Naive thymus-derived CD4-positive, alpha-beta T cell (primary cell): Measurements from ENCODE around the gene MOSPD3. TPM values are rescaled to one million over a fixed set of nuclear protein-coding genes. Genes with fewer than 3 reads are reported as not detected.

ENCODE experiments used
- ATAC-seq: fragments of 150-1000 bp; cut with Tn5 transposase; 2 replicates; pipeline ENCODE4 v1.10.0; 2021; ENCODE audit warnings: mild to moderate bottlenecking, moderate library complexity
- CTCF ChIA-PET: fragments of 350-600 bp; sonication (Branson Sonifier 250); formaldehyde crosslinking; loops from one replicate; lab custom pipeline; 2021; ENCODE audit warnings: antibody characterized with exemption; lab: Charles Lee
- POLR2A ChIA-PET: fragments of 350-600 bp; sonication (Branson Sonifier 250); formaldehyde crosslinking; loops from one replicate; lab custom pipeline; 2021; ENCODE audit warnings: antibody characterized with exemption, inconsistent platforms; lab: Charles Lee
- DNase-seq, 9 donors: peaks; one replicate each; pipeline versions ENCODE4 v3.0.0 to v3.0.0-alpha.2; 2020 to 2022; ENCODE audit warnings: mixed read lengths in 1 of 9
- H3K27ac ChIP-seq: one replicate; pipeline ENCODE4 v1.7.0; 2013; ENCODE audit warnings: mild to moderate bottlenecking, low read depth, low read length, moderate library complexity
- H3K27me3 ChIP-seq, 2 donors: one replicate each; pipeline ENCODE4 v1.7.0; 2013; ENCODE audit warnings: low read length in 2 of 2, mild to moderate bottlenecking in 2 of 2, moderate library complexity in 2 of 2; ENCODE audit not compliant: control insufficient read depth in 2 of 2, insufficient read depth in 2 of 2
- H3K36me3 ChIP-seq, 3 experiments: 1 replicate in 2 of 3; 2 replicates in 1 of 3; pipeline ENCODE4 v1.7.0; 2013; ENCODE audit warnings: low read length in 3 of 3, mild to moderate bottlenecking in 3 of 3, moderate library complexity in 1 of 3; ENCODE audit not compliant: insufficient read depth in 3 of 3, control insufficient read depth in 2 of 3
- H3K4me1 ChIP-seq, 2 donors: one replicate each; pipeline ENCODE4 v1.7.0; 2013; ENCODE audit warnings: low read length in 2 of 2, mild to moderate bottlenecking in 2 of 2, moderate library complexity in 1 of 2; ENCODE audit not compliant: control insufficient read depth in 2 of 2, insufficient read depth in 2 of 2
- H3K4me3 ChIP-seq: 2 replicates; pipeline ENCODE4 v1.7.0; 2013; ENCODE audit warnings: mild to moderate bottlenecking, low read length
- H3K9me3 ChIP-seq, 3 experiments: 1 replicate in 2 of 3; 2 replicates in 1 of 3; pipeline ENCODE4 v1.7.0; 2013; ENCODE audit warnings: low read length in 3 of 3; ENCODE audit not compliant: control insufficient read depth in 2 of 3
- H3K27ac Mint-ChIP-seq, 9 donors: one replicate each; pipeline ENCODE4 v1.8.0; 2020 to 2022; ENCODE audit warnings: mixed read lengths in 9 of 9, mild to moderate bottlenecking in 8 of 9, moderate library complexity in 5 of 9, inconsistent platforms in 2 of 9
- H3K27me3 Mint-ChIP-seq, 5 donors: one replicate each; pipeline ENCODE4 v1.8.0; 2021 to 2022; ENCODE audit warnings: mixed read lengths in 5 of 5, mild to moderate bottlenecking in 1 of 5
- H3K36me3 Mint-ChIP-seq, 5 donors: one replicate each; pipeline ENCODE4 v1.8.0; 2020 to 2022; ENCODE audit warnings: mixed read lengths in 5 of 5, mild to moderate bottlenecking in 3 of 5, inconsistent platforms in 1 of 5
- H3K4me1 Mint-ChIP-seq, 7 donors: one replicate each; pipeline ENCODE4 v1.8.0; 2020 to 2022; ENCODE audit warnings: mixed read lengths in 7 of 7, mild to moderate bottlenecking in 3 of 7, inconsistent platforms in 1 of 7
- H3K4me3 Mint-ChIP-seq, 10 donors: one replicate each; pipeline ENCODE4 v1.8.0; 2020 to 2022; ENCODE audit warnings: mild to moderate bottlenecking in 10 of 10, mixed read lengths in 10 of 10, moderate library complexity in 6 of 10, inconsistent platforms in 2 of 10
- H3K9me3 Mint-ChIP-seq, 11 donors: one replicate each; pipeline ENCODE4 v1.8.0; 2020 to 2022; ENCODE audit warnings: mixed read lengths in 11 of 11, mild to moderate bottlenecking in 4 of 11, inconsistent platforms in 1 of 11, moderate library complexity in 1 of 11
- intact Hi-C, 2 donors: fragments of 100-400 bp; cut with micrococcal nuclease; formaldehyde crosslinking; loops; one replicate each; pipeline ENCODE4 v1.15.1; 2023
- polyA plus RNA-seq, 2 donors: library from polyadenylated mRNA; unstranded; fragments of 300-500 nt; fragmentation: Illumina TruSeq; gene quantifications; one replicate each; pipeline ENCODE4 v1.2.3, GENCODE V29; 2021
- total RNA-seq, 6 experiments: library from RNA in 5 of 6; stranded (reverse) in 5 of 6; gene quantifications; 1 replicate in 5 of 6; 2 replicates in 1 of 6; pipeline ENCODE4 v1.2.3 and lab custom pipeline; 2021 to 2026

Gene MOSPD3
- total and polyA plus RNA-seq, 7 experiments from 2014 or later: 8.8 to 54.9 (median 14.7) TPM

DNA sequence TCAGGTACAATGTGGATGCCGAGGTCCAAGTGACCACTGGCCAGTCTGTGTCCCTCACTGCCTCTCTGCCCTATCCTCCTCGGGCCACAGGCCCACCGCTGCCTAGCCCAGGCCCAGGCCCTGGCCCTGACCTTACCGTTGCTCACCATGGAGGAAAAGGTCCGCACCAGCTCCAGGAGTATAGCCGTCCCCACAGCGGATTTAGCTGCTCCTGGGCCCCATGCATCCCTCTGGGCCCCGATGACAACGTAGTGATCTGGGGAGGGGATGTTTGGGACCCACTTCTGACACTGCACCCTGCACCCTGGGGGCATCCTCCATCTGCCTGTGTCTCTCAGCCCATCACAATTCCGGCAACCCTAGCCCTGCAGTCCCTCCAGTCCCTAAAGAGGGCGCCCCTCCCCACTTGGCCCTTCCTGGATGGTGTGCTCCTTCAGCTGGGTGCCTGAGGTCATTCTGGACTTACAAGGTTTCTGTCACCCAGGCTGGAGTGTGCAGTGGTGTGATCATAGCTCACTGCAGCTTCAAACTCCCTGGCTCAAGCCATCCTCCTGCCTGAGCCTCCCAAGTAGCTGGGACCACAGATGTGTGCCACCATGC, 16.9 kb downstream of the MOSPD3 start:
- Mint-ChIP-seq H3K36me3 (peaks cover 0 to 12% (median 0%) of the 10 kb centered on the region in 5 donors), H3K4me3 (peak overlapping the region in 4 of 10 donors; percentile 12 to 76 (median 24)), H3K4me1 (peaks cover 23 to 61% (median 51%) of the 10 kb centered on the region in 7 donors), H3K27ac (peak overlapping the region in 5 of 9 donors; percentile 45 to 88 (median 65)), H3K9me3 (peaks cover 0 to 3% (median 0%) of the 10 kb centered on the region in 11 donors), H3K27me3 (no peaks in the 10 kb centered on the region)
- ChIA-PET POLR2A (interaction anchor here (0.9 to 1.5 kb wide), 4 partner anchors 17 to 63 kb away, joined by 3 to 6 read pairs (median 3); partner anchors contain the start of gene MOSPD3), CTCF (interaction anchor here (0.7 to 1.2 kb wide), 3 partner anchors 8 to 45 kb away, joined by 3 to 4 read pairs (median 3); partner anchors contain the start of gene MOSPD3)
- Histone ChIP-seq H3K9me3 (no peaks in the 10 kb centered on the region), H3K4me3 (no peak overlapping the region), H3K4me1 (peaks cover 14 to 18% of the 10 kb centered on the region in 2 donors), H3K27me3 (peaks cover 0 to 3% of the 10 kb centered on the region in 2 donors), H3K27ac (no peak overlapping the region), H3K36me3 (no peaks in the 10 kb centered on the region)
- intact Hi-C loops: no loop called here
- DNase-seq: no peak
- ATAC-seq: no peak

GRCh38 chr7:100630066-100630465, 17.7 kb downstream of the MOSPD3 start:
- DNase-seq (no peak), ATAC-seq (no peak)
- H3K27ac ChIP-seq: no peak overlapping the region
- peak overlapping the region in 5 of 10 donors; percentile 10 to 38 (median 21) for H3K4me3 Mint-ChIP-seq
- H3K4me3 ChIP-seq: no peak overlapping the region
- H3K27ac Mint-ChIP-seq: peak overlapping the region in 6 of 9 donors; percentile 5 to 87 (median 40)
- no peaks in the 10 kb centered on the region for H3K9me3 ChIP-seq
- H3K4me1 ChIP-seq: peaks cover 14 to 18% of the 10 kb centered on the region in 2 donors
- POLR2A ChIA-PET: interaction anchor here (1.0 to 1.5 kb wide), 3 partner anchors 17 to 62 kb away, joined by 3 to 6 read pairs (median 3); partner anchors contain the start of gene MOSPD3
- peaks cover 0 to 4% (median 0%) of the 10 kb centered on the region in 11 donors for H3K9me3 Mint-ChIP-seq
- peaks cover 0 to 4% (median 0%) of the 10 kb centered on the region in 5 donors for H3K27me3 Mint-ChIP-seq
- CTCF ChIA-PET: interaction anchor here (0.7 kb wide), 1 partner anchor 46 kb away, joined by 3 read pairs; no protein-coding TSS in a partner anchor
- intact Hi-C loops: no loop called here
- H3K27me3 ChIP-seq: no peaks in the 10 kb centered on the region
- H3K4me1 Mint-ChIP-seq: peaks cover 20 to 63% (median 49%) of the 10 kb centered on the region in 7 donors
- H3K36me3 Mint-ChIP-seq: peaks cover 0 to 14% (median 0%) of the 10 kb centered on the region in 5 donors
- no peaks in the 10 kb centered on the region for H3K36me3 ChIP-seq

DNA sequence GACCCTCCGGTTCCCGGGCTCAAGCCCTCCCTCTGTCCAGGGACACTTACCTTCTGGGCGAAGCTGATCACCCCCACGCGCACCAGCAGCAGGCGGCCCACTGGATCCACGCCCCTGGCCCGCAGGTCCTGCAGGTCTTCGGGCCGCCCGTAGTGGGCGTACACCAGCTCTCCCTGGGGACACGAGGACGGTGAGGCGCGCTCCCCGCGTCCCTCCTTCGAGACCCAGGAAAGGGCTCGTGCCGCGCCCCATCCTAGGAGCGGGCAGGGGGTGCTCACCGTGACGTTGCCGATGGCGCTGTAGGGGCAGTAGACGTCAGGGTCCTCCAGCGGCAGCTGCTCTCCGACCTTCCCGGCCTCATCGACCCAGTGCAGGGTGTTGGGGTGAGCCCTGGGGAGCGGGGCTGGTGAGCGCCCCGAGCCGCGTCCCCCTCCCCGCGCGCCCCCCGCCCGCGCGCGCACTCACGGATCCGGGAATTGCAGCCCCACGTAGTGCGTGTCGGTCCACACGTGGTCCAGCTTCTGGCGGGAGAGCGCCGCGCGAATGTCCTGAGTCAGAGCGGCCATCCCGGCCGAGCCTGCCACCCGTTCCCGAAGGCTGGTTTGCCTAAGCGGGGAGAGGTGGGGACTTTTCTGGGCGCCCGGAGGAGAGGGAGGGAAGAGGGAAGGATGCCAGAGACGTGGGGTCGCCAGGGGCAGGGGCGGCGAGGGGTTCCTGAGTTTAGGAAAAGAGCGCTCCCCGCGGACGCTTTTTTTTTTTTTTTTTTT, 20.8 kb downstream of the MOSPD3 start:
- H3K36me3 Mint-ChIP-seq: peaks cover 0 to 10% (median 0%) of the 10 kb centered on the region in 5 donors
- no peaks in the 10 kb centered on the region for H3K9me3 ChIP-seq
- intact Hi-C loops: loop anchor here (1.0 to 2.0 kb wide), 5 partner anchors 29 to 58 kb away; partner anchors contain the start of genes GNB2 (in 2 of the 2), FBXO24 (in 1 of the 2) and LRCH4 (in 1 of the 2)
- ChIA-PET CTCF (interaction anchor here (0.6 to 2.7 kb wide), 3 partner anchors 10 to 72 kb away, joined by 3 to 20 read pairs (median 5); partner anchors contain the start of gene POP7), POLR2A (interaction anchor here (0.6 to 2.7 kb wide), 13 partner anchors 9 to 114 kb away, joined by 3 to 11 read pairs (median 4); partner anchors contain the start of genes ACTL6B, GNB2 and MOSPD3)
- H3K4me1 ChIP-seq: no peaks in the 10 kb centered on the region
- ATAC-seq: peak; percentile 79
- peaks cover 0 to 4% (median 0%) of the 10 kb centered on the region in 11 donors for H3K9me3 Mint-ChIP-seq
- H3K4me1 Mint-ChIP-seq: peaks cover 10 to 42% (median 25%) of the 10 kb centered on the region in 7 donors
- peak overlapping the region; percentile 79 to 89 (median 84) for H3K4me3 Mint-ChIP-seq
- H3K27ac Mint-ChIP-seq: peak overlapping the region in 7 of 9 donors; percentile 40 to 92 (median 63)
- H3K27ac ChIP-seq: peak overlapping the region; percentile 56
- peak in 8 of 9 donors; percentile 39 to 72 (median 45) for DNase-seq
- H3K27me3 Mint-ChIP-seq: peaks cover 0 to 4% (median 0%) of the 10 kb centered on the region in 5 donors
- H3K27me3 ChIP-seq: no peaks in the 10 kb centered on the region
- peak overlapping the region; percentile 68 for H3K4me3 ChIP-seq
- H3K36me3 ChIP-seq: no peaks in the 10 kb centered on the region

GRCh38 chr7:100639995-100640516, 27.7 kb downstream of the MOSPD3 start:
- ATAC-seq (no peak), DNase-seq (no peak)
- no peaks in the 10 kb centered on the region for H3K9me3 Mint-ChIP-seq
- Histone ChIP-seq H3K27me3 (no peaks in the 10 kb centered on the region), H3K4me3 (no peak overlapping the region), H3K27ac (no peak overlapping the region), H3K36me3 (no peaks in the 10 kb centered on the region), H3K4me1 (no peaks in the 10 kb centered on the region), H3K9me3 (no peaks in the 10 kb centered on the region)
- intact Hi-C loops: no loop called here
- peaks cover 0 to 2% (median 0%) of the 10 kb centered on the region in 5 donors for H3K36me3 Mint-ChIP-seq
- H3K27me3 Mint-ChIP-seq: peaks cover 0 to 4% (median 1%) of the 10 kb centered on the region in 5 donors
- no peak overlapping the region for H3K27ac Mint-ChIP-seq
- peaks cover 0 to 2% (median 0%) of the 10 kb centered on the region in 7 donors for H3K4me1 Mint-ChIP-seq
- ChIA-PET CTCF (no interaction called here), POLR2A (no interaction called here)
- H3K4me3 Mint-ChIP-seq: no peak overlapping the region

- POLR2A ChIA-PET: no interaction called here
- H3K4me3 Mint-ChIP-seq: no peak overlapping the region
- ATAC-seq: no peak
- intact Hi-C loops: no loop called here
- Histone ChIP-seq H3K4me3 (no peak overlapping the region), H3K36me3 (no peaks in the 10 kb centered on the region), H3K27ac (no peak overlapping the region), H3K27me3 (no peaks in the 10 kb centered on the region), H3K4me1 (no peaks in the 10 kb centered on the region), H3K9me3 (no peaks in the 10 kb centered on the region)
- CTCF ChIA-PET: no interaction called here
- no peak for DNase-seq
- H3K9me3 Mint-ChIP-seq: no peaks in the 10 kb centered on the region
- peaks cover 0 to 7% (median 4%) of the 10 kb centered on the region in 5 donors for H3K27me3 Mint-ChIP-seq
- H3K36me3 Mint-ChIP-seq: peaks cover 0 to 2% (median 0%) of the 10 kb centered on the region in 5 donors
- H3K27ac Mint-ChIP-seq: no peak overlapping the region
- H3K4me1 Mint-ChIP-seq: peaks cover 0 to 2% (median 0%) of the 10 kb centered on the region in 7 donors
These were observed 28.4 kb downstream of the MOSPD3 start for GRCh38 chr7:100640517-100641440.
